Keratinocyte (primary cell): ENCODE data around the gene FAM124A. TPM values are rescaled to one million over a fixed set of nuclear protein-coding genes. Genes with fewer than 3 reads are reported as not detected.

Source experiments
- DNase-seq: peaks from one replicate; pipeline ENCODE4 v3.0.0-alpha.2; 2011; ENCODE audit warnings: low read depth, missing footprints, low spot score
- FAIRE-seq: peaks from 2 replicates; lab custom pipeline; 2011; peaks lifted over from hg19 to GRCh38; lab: Jason Lieb, UNC
- H2AFZ ChIP-seq: 2 replicates; pipeline ENCODE4 v1.6.0; 2012; ENCODE audit warnings: low read length, control low read depth, inconsistent platforms; ENCODE audit not compliant: control insufficient read depth
- H3K27ac ChIP-seq: 2 replicates; pipeline ENCODE4 v1.5.1; 2011; ENCODE audit warnings: low read length; ENCODE audit not compliant: control insufficient read depth, insufficient read depth
- H3K27me3 ChIP-seq: 3 replicates; pipeline ENCODE4 v1.6.0; 2011; ENCODE audit warnings: low read length; ENCODE audit not compliant: control insufficient read depth, insufficient read depth; ENCODE audit errors: extremely low read depth
- H3K36me3 ChIP-seq, 2 experiments: 2 replicates in 1 of 2; 3 replicates in 1 of 2; pipeline ENCODE4 v1.5.1; 2011; ENCODE audit warnings: low read length in 2 of 2, mild to moderate bottlenecking in 1 of 2; ENCODE audit not compliant: control insufficient read depth in 2 of 2, insufficient read depth in 2 of 2; ENCODE audit errors: extremely low read depth in 1 of 2
- H3K4me1 ChIP-seq: 3 replicates; pipeline ENCODE4 v1.5.1; 2011; ENCODE audit warnings: low read length; ENCODE audit not compliant: control insufficient read depth, insufficient read depth; ENCODE audit errors: extremely low read depth
- H3K4me2 ChIP-seq: 3 replicates; pipeline ENCODE4 v1.6.0; 2011; ENCODE audit warnings: low read depth, low read length; ENCODE audit not compliant: control insufficient read depth, insufficient read depth; ENCODE audit errors: extremely low read depth
- H3K4me3 ChIP-seq, 3 experiments: fragments of 200-600 bp in 1 of 3; sonication (generic) in 1 of 3; 2 replicates in 2 of 3; 3 replicates in 1 of 3; pipeline ENCODE4 v1.5.1; 2011 to 2016; ENCODE audit warnings: low read length in 3 of 3, mild to moderate bottlenecking in 3 of 3, control low read depth in 2 of 3, inconsistent platforms in 1 of 3, low read depth in 1 of 3, mixed read lengths in 1 of 3, mixed run types in 1 of 3, moderate library complexity in 1 of 3; ENCODE audit not compliant: control insufficient read depth in 2 of 3, insufficient read depth in 2 of 3; ENCODE audit errors: extremely low read depth in 1 of 3
- H3K79me2 ChIP-seq: 2 replicates; pipeline ENCODE4 v1.6.0; 2012; ENCODE audit warnings: low read length; ENCODE audit not compliant: control insufficient read depth, insufficient read depth
- H3K9ac ChIP-seq: 3 replicates; pipeline ENCODE4 v1.6.0; 2011; ENCODE audit warnings: low read length; ENCODE audit not compliant: control insufficient read depth, insufficient read depth; ENCODE audit errors: extremely low read depth
- H3K9me1 ChIP-seq: 3 replicates; pipeline ENCODE4 v1.6.0; 2011; ENCODE audit warnings: low read length; ENCODE audit not compliant: control insufficient read depth, insufficient read depth; ENCODE audit errors: extremely low read depth
- H3K9me3 ChIP-seq: 2 replicates; pipeline ENCODE4 v1.5.1; 2012; ENCODE audit warnings: low read depth, low read length; ENCODE audit not compliant: control insufficient read depth
- H4K20me1 ChIP-seq: 3 replicates; pipeline ENCODE4 v1.6.0; 2011; ENCODE audit warnings: low read length; ENCODE audit not compliant: control insufficient read depth, insufficient read depth; ENCODE audit errors: extremely low read depth
- CTCF ChIP-seq, 3 experiments: IDR thresholded peaks in 1 of 3; conservative IDR thresholded peaks in 1 of 3; optimal IDR thresholded peaks in 1 of 3; 2 replicates in 2 of 3; 3 replicates in 1 of 3; pipeline versions ENCODE3 to v1.5.1; 2011; ENCODE audit warnings: low read length in 3 of 3, mild to moderate bottlenecking in 3 of 3, moderate library complexity in 2 of 3, control low read depth in 1 of 3, inconsistent platforms in 1 of 3; ENCODE audit not compliant: insufficient read depth in 2 of 3; ENCODE audit errors: extremely low read depth in 1 of 3
- EZH2 ChIP-seq: IDR thresholded peaks from one replicate; pipeline ENCODE4 v1.6.1; 2012; ENCODE audit warnings: inconsistent platforms, mild to moderate bottlenecking, low read length, moderate library complexity
- dilution Hi-C: fragments of 300-500 bp; cut with MboI; formaldehyde crosslinking; loops from one replicate; pipeline ENCODE4 v1.7.0; 2020; ENCODE audit warnings: low sequenced_read_pairs; ENCODE audit not compliant: extremely low pct_ligation_motif_present
- polyA plus RNA-seq, 5 experiments: library from polyadenylated mRNA; depleted of rRNA in 3 of 5; stranded (reverse) in 3 of 5; stranded (forward) in 1 of 5; unstranded in 1 of 5; fragments of >200 nt; gene quantifications; 1 replicate in 1 of 5; 2 replicates in 3 of 5; 3 replicates in 1 of 5; pipeline versions ENCODE4 v1.2.1 to v1.2.3, GENCODE V29; 2011 to 2012; ENCODE audit warnings: missing spikeins in 2 of 5, low read depth in 1 of 5, low replicate concordance in 1 of 5

The FAM124A gene
- polyA plus RNA-seq, 1 donor (not counting 4 experiments of a cell fraction or from before 2014, with no cell fraction given) = 0.05 TPM

DNA sequence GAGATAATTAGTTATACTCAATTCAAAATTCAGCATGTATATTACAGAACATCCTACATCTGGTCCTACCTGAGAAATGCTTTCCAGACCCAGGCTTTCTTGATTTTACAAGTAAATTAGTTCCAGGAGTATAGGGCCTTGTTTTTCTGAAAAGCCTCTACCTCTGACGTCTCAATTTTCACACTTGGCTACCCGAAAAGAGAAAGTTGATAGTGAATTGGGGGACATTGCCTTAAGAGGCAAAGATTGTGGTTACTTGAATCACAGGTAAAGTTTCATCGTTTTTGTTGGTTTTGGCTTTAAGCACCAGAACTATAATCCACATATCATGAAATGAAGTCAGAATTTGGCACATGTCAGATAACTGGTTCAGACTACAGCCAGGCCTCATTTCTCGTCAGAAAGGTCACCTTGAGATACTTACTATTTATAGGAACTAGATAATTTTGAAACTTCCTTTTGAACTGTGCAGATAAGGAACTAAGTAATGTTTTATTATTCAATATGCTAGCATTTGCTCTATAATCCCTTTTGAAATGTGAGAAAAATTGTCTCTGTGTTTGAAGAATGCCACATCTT lies 30.8 kb downstream of the FAM124A start:
- Histone ChIP-seq H4K20me1 (peaks cover 2% of the 10 kb centered on the region), H2AFZ (no peak overlapping the region), H3K27ac (no peak overlapping the region), H3K4me3 (no peak overlapping the region), H3K4me2 (no peak overlapping the region), H3K27me3 (peaks cover 6% of the 10 kb centered on the region), H3K9me1 (no peaks in the 10 kb centered on the region), H3K9ac (no peak overlapping the region), H3K9me3 (no peaks in the 10 kb centered on the region), H3K79me2 (no peaks in the 10 kb centered on the region), H3K36me3 (no peaks in the 10 kb centered on the region), H3K4me1 (no peaks in the 10 kb centered on the region)
- TF ChIP-seq EZH2 (no peak), CTCF (optimal IDR thresholded peaks at IDR 0.05 in 1 of 3, IDR thresholded peaks at IDR 0.05 in 1 of 3, conservative IDR thresholded peaks at IDR 0.05 in 1 of 3; ENCODE audit: extremely low read depth in 1 of 3, insufficient read depth in 2 of 3, low read length in 3 of 3) (no peak)
- FAIRE-seq (no peak), DNase-seq (no peak)
- dilution Hi-C loops = no loop called here

DNA sequence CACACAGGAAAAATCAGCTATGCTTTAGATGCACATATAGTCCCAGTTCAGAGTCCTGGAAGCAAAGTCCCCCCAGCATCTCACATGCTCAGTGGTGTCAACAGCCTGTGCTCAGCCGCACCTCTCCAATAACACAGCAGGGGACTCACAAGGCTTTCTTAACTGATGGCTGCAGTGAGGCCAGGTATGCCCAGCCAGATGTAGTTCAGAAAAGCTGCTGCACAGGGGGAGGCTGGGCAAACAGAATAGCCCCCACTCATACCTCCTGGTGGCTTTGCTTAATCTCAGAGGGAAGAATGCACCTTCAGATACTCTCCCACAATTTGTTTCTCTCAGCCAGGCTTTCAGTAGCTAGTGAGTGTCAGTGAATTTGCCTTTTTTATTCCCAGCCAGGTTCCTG lies 33.4 kb downstream of the FAM124A start:
- H3K9ac ChIP-seq = no peak overlapping the region
- dilution Hi-C loops = no loop called here
- H3K9me3 ChIP-seq = no peaks in the 10 kb centered on the region
- peaks cover 2% of the 10 kb centered on the region for H4K20me1 ChIP-seq
- no peaks in the 10 kb centered on the region for H3K36me3 ChIP-seq
- no peaks in the 10 kb centered on the region for H3K79me2 ChIP-seq
- FAIRE-seq = no peak
- H3K27ac ChIP-seq = no peak overlapping the region
- no peak for TF ChIP-seq EZH2
- no peak for TF ChIP-seq CTCF (optimal IDR thresholded peaks at IDR 0.05 in 1 of 3, IDR thresholded peaks at IDR 0.05 in 1 of 3, conservative IDR thresholded peaks at IDR 0.05 in 1 of 3; ENCODE audit: extremely low read depth in 1 of 3, insufficient read depth in 2 of 3, low read length in 3 of 3)
- H3K27me3 ChIP-seq = peaks cover 4% of the 10 kb centered on the region
- no peak overlapping the region for H2AFZ ChIP-seq
- no peak for DNase-seq
- no peak overlapping the region for H3K4me2 ChIP-seq
- no peaks in the 10 kb centered on the region for H3K4me1 ChIP-seq
- H3K9me1 ChIP-seq = no peaks in the 10 kb centered on the region
- no peak overlapping the region for H3K4me3 ChIP-seq
